Loucy (cell line): ENCODE measurements around the gene NIPBL.

Source experiments
- EZH2phosphoT487 ChIP-seq: fragments of 200-600 bp; IDR thresholded peaks from 2 replicates; pipeline ENCODE4 v1.6.1; 2018; ENCODE audit warnings: antibody characterized with exemption, mild to moderate bottlenecking, moderate library complexity, borderline replicate concordance
- TF ChIP-seq, protein P1 (sequence below): fragments of 200-600 bp; sonication (generic); conservative IDR thresholded peaks from 2 replicates; pipeline ENCODE4 v1.5.1; 2014; ENCODE audit warnings: mild to moderate bottlenecking, antibody characterized with exemption, low read length

- TF ChIP-seq, protein P1, sequence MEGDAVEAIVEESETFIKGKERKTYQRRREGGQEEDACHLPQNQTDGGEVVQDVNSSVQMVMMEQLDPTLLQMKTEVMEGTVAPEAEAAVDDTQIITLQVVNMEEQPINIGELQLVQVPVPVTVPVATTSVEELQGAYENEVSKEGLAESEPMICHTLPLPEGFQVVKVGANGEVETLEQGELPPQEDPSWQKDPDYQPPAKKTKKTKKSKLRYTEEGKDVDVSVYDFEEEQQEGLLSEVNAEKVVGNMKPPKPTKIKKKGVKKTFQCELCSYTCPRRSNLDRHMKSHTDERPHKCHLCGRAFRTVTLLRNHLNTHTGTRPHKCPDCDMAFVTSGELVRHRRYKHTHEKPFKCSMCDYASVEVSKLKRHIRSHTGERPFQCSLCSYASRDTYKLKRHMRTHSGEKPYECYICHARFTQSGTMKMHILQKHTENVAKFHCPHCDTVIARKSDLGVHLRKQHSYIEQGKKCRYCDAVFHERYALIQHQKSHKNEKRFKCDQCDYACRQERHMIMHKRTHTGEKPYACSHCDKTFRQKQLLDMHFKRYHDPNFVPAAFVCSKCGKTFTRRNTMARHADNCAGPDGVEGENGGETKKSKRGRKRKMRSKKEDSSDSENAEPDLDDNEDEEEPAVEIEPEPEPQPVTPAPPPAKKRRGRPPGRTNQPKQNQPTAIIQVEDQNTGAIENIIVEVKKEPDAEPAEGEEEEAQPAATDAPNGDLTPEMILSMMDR: no peak
- TF ChIP-seq EZH2phosphoT487: no peak
Measured at GRCh38 chr5:36939969-36940858, 63.6 kb downstream of the NIPBL start.
